Medulla oblongata (tissue), 1 donor: ENCODE results near the gene SAMD5.

Source experiments
- DNase-seq: peaks from one replicate; pipeline ENCODE4 v3.0.0-alpha.2; 2015; ENCODE audit errors: extremely low spot score

The SAMD5 gene

GRCh38 chr6:147618927-147619326 lies 110.4 kb downstream of the SAMD5 start:
- no peak for DNase-seq
